Mammary epithelial cell (primary cell): ENCODE data around the gene ANKDD1B.
"Not testable (repeated sequence)": the region's sequence is repeated elsewhere in the genome, so short reads cannot be mapped to it uniquely, and the experiment has no call there.

Experiments
- EZH2 ChIP-seq: IDR thresholded peaks from 2 replicates; pipeline ENCODE4 v1.6.1; 2012; ENCODE audit warnings: low read length, inconsistent platforms, borderline replicate concordance
- TF ChIP-seq, protein P1 (sequence below), 2 donors: IDR thresholded peaks in 1 of 2; conservative IDR thresholded peaks in 1 of 2; 2 replicates each; pipeline ENCODE4 v1.5.1; 2011 to 2012; ENCODE audit warnings: inconsistent platforms in 2 of 2, low read length in 2 of 2, mild to moderate bottlenecking in 2 of 2, control low read depth in 1 of 2, low read depth in 1 of 2; ENCODE audit not compliant: insufficient read depth in 1 of 2; ENCODE audit errors: extremely low read depth in 1 of 2

DNA sequence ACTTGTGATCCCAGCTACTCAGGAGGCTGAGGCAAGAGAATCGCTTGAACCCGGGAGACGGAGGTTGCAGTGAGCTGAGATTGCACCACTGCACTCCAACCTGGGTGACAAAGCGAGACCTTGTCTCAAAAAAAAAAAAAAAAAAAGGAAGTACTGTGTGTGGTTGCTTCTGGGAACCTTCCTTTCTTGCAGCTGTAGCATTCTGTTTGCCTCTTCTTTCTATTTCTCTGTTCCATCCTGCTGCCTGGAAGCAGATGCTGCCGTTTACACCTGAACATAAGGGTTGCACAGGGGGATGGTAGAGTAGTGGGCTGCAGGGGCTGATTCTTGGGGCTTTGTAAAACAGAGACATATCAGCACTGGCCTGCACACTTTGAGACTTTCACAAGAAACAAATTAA, 3.9 kb upstream of the ANKDD1B start:
- TF ChIP-seq, protein P1, sequence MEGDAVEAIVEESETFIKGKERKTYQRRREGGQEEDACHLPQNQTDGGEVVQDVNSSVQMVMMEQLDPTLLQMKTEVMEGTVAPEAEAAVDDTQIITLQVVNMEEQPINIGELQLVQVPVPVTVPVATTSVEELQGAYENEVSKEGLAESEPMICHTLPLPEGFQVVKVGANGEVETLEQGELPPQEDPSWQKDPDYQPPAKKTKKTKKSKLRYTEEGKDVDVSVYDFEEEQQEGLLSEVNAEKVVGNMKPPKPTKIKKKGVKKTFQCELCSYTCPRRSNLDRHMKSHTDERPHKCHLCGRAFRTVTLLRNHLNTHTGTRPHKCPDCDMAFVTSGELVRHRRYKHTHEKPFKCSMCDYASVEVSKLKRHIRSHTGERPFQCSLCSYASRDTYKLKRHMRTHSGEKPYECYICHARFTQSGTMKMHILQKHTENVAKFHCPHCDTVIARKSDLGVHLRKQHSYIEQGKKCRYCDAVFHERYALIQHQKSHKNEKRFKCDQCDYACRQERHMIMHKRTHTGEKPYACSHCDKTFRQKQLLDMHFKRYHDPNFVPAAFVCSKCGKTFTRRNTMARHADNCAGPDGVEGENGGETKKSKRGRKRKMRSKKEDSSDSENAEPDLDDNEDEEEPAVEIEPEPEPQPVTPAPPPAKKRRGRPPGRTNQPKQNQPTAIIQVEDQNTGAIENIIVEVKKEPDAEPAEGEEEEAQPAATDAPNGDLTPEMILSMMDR (conservative IDR thresholded peaks at IDR 0.05 in 1 of 2, IDR thresholded peaks at IDR 0.05 in 1 of 2; ENCODE audit: extremely low read depth in 1 of 2, insufficient read depth in 1 of 2, low read depth in 1 of 2, low read length in 2 of 2) = not testable (repeated sequence)
- not testable (repeated sequence) for TF ChIP-seq EZH2
